OCI-LY7 (cell line): ENCODE measurements around the gene IRF3. TPM values are rescaled to one million over a fixed set of nuclear protein-coding genes. Genes with fewer than 3 reads are reported as not detected.

ENCODE experiments used
- BruUV-seq: library from RNA; stranded (reverse); fragments of 400-500 nt; replicated peaks from 2 replicates; lab custom pipeline; 2021; lab: Mats Ljungman, UMichigan
- CTCF ChIA-PET: fragments of 300-600 bp; sonication (Branson Sonifier 250); formaldehyde crosslinking; loops from one replicate; lab custom pipeline; 2022; ENCODE audit warnings: antibody characterized with exemption; ENCODE audit not compliant: unreplicated experiment; lab: Charles Lee
- POLR2A ChIA-PET: fragments of 300-600 bp; sonication (Branson Sonifier 250); formaldehyde crosslinking; loops from one replicate; lab custom pipeline; 2022; ENCODE audit warnings: antibody characterized with exemption; lab: Charles Lee
- DNase-seq: peaks from one replicate; pipeline ENCODE4 v3.0.0-alpha.2; 2015; ENCODE audit warnings: low spot score
- H2AFZ ChIP-seq: fragments of 200-600 bp; sonication (generic), shearing (Covaris generic); 2 replicates; pipeline ENCODE4 v1.6.1; 2014; ENCODE audit warnings: mild to moderate bottlenecking, antibody characterized with exemption, low read length, moderate library complexity
- H3K27ac ChIP-seq: fragments of 200-600 bp; sonication (generic); 2 replicates; pipeline ENCODE4 v1.5.1; 2014; ENCODE audit warnings: mixed run types, low read depth, mild to moderate bottlenecking, moderate library complexity, low read length, inconsistent platforms; ENCODE audit not compliant: poor library complexity, severe bottlenecking
- H3K36me3 ChIP-seq: fragments of 200-600 bp; sonication (generic); 2 replicates; pipeline ENCODE4 v1.6.1; 2014; ENCODE audit warnings: mild to moderate bottlenecking, antibody characterized with exemption, low read length, moderate library complexity, mixed read lengths; ENCODE audit not compliant: insufficient read depth
- H3K4me1 ChIP-seq: fragments of 200-600 bp; sonication (generic); 2 replicates; pipeline ENCODE4 v1.5.1; 2014; ENCODE audit warnings: mild to moderate bottlenecking, low read length; ENCODE audit not compliant: insufficient read depth, poor library complexity, severe bottlenecking
- H3K4me2 ChIP-seq: fragments of 200-600 bp; sonication (generic); 2 replicates; pipeline ENCODE4 v1.6.1; 2014; ENCODE audit warnings: mild to moderate bottlenecking, low read length
- H3K4me3 ChIP-seq: fragments of 200-600 bp; sonication (generic); 2 replicates; pipeline ENCODE4 v1.5.1; 2014; ENCODE audit warnings: mild to moderate bottlenecking, low read depth, low read length; ENCODE audit not compliant: poor library complexity, severe bottlenecking
- H3K79me2 ChIP-seq: fragments of 200-600 bp; sonication (generic); 2 replicates; pipeline ENCODE4 v1.6.1; 2016; ENCODE audit warnings: low read depth, mild to moderate bottlenecking, low read length, moderate library complexity, mixed read lengths; ENCODE audit not compliant: insufficient read depth
- H3K9me2 ChIP-seq: fragments of 200-600 bp; sonication (generic); 2 replicates; pipeline ENCODE4 v1.6.1; 2016; ENCODE audit warnings: mild to moderate bottlenecking, low read length, mixed read lengths; ENCODE audit not compliant: insufficient read depth
- H3K9me3 ChIP-seq: fragments of 200-600 bp; sonication (generic); 2 replicates; pipeline ENCODE4 v1.6.1; 2014; ENCODE audit warnings: mild to moderate bottlenecking, mixed run types, low read length, mixed read lengths
- H4K20me1 ChIP-seq: fragments of 200-600 bp; sonication (generic); 2 replicates; pipeline ENCODE4 v1.6.1; 2014; ENCODE audit warnings: mild to moderate bottlenecking, antibody characterized with exemption, low read length, moderate library complexity, mixed read lengths; ENCODE audit not compliant: insufficient read depth
- EZH2phosphoT487 ChIP-seq: fragments of 200-600 bp; sonication (generic); IDR thresholded peaks from 2 replicates; pipeline ENCODE4 v1.6.1; 2018; ENCODE audit warnings: low read depth, borderline replicate concordance, mild to moderate bottlenecking, mixed run types, antibody characterized with exemption, low read length, moderate library complexity, mixed read lengths
- intact Hi-C: fragments of 100-400 bp; cut with micrococcal nuclease; formaldehyde crosslinking; loops from one replicate; pipeline ENCODE4 v1.10.0; 2022; ENCODE audit not compliant: unreplicated experiment
- microRNA-seq: library from miRNA; unstranded; fragments of <30 nt; microRNA quantifications from one replicate; pipeline ENCODE4 v1.2.0, GENCODE V29; 2022; ENCODE audit warnings: borderline replicate concordance
- small RNA-seq: library from RNA; depleted of rRNA; stranded (forward); fragments of <200 nt; gene quantifications from one replicate; pipeline ENCODE3, GENCODE V24; 2014
- total RNA-seq, 2 experiments: library from RNA; depleted of rRNA in 1 of 2; stranded (reverse); fragments of >200 nt in 1 of 2; shearing (Covaris generic) in 1 of 2; gene quantifications; 2 replicates each; pipeline ENCODE4 v1.2.3, GENCODE V29; 2014 to 2022
- TF ChIP-seq, protein P1 (sequence below): fragments of 200-600 bp; sonication (generic); conservative IDR thresholded peaks from 2 replicates; pipeline ENCODE4 v1.5.1; 2014; ENCODE audit warnings: mild to moderate bottlenecking, antibody characterized with exemption, low read length, moderate library complexity, mixed read lengths

Gene IRF3
- total RNA-seq, 2 experiments from 2014 or later: 96.6 to 116 TPM

- ChIA-PET CTCF (no interaction called here), POLR2A (interaction anchor here (0.5 kb wide), 1 partner anchor 24 kb away, joined by 3 read pairs; no protein-coding TSS in a partner anchor)
- no peak for DNase-seq
- Histone ChIP-seq H4K20me1 (no peaks in the 10 kb centered on the region), H3K36me3 (peaks cover 89% of the 10 kb centered on the region), H3K4me1 (no peaks in the 10 kb centered on the region), H3K9me3 (no peaks in the 10 kb centered on the region), H2AFZ (no peak overlapping the region), H3K9me2 (no peaks in the 10 kb centered on the region), H3K27ac (no peak overlapping the region), H3K4me2 (no peak overlapping the region), H3K79me2 (no peaks in the 10 kb centered on the region), H3K4me3 (no peak overlapping the region)
- TF ChIP-seq, protein P1, sequence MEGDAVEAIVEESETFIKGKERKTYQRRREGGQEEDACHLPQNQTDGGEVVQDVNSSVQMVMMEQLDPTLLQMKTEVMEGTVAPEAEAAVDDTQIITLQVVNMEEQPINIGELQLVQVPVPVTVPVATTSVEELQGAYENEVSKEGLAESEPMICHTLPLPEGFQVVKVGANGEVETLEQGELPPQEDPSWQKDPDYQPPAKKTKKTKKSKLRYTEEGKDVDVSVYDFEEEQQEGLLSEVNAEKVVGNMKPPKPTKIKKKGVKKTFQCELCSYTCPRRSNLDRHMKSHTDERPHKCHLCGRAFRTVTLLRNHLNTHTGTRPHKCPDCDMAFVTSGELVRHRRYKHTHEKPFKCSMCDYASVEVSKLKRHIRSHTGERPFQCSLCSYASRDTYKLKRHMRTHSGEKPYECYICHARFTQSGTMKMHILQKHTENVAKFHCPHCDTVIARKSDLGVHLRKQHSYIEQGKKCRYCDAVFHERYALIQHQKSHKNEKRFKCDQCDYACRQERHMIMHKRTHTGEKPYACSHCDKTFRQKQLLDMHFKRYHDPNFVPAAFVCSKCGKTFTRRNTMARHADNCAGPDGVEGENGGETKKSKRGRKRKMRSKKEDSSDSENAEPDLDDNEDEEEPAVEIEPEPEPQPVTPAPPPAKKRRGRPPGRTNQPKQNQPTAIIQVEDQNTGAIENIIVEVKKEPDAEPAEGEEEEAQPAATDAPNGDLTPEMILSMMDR: no peak
- no peak for TF ChIP-seq EZH2phosphoT487
- BruUV-seq: no TSS peak
- intact Hi-C loops: no loop called here
Observed at GRCh38 chr19:49614096-49614833, 51.4 kb downstream of the IRF3 start.

DNA sequence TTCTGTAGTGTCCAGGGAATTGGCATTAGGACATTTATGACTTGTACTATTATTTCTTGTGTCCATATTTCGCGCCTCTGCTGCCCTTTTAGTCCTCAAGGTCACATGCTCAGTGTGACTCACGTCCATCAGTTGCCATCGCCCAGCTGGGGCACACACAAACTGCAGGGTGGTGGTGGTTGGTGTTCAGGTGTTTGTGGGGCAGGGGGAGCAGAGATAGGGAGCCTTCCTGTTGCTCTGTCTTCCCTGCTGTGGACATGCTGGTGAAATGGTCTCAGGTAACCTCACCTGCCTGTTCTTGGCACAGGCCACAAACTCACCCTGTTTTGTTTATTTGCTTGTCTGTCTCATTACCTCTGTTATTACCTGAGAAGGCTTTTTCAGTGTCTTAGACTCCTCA is 52.3 kb downstream of the IRF3 start:
- H3K36me3 ChIP-seq: peaks cover 90% of the 10 kb centered on the region
- H3K4me3 ChIP-seq: no peak overlapping the region
- H3K9me2 ChIP-seq: no peaks in the 10 kb centered on the region
- H3K4me1 ChIP-seq: no peaks in the 10 kb centered on the region
- CTCF ChIA-PET: no interaction called here
- H4K20me1 ChIP-seq: no peaks in the 10 kb centered on the region
- DNase-seq: no peak
- H3K27ac ChIP-seq: no peak overlapping the region
- no peaks in the 10 kb centered on the region for H3K9me3 ChIP-seq
- BruUV-seq: no TSS peak
- H3K79me2 ChIP-seq: no peaks in the 10 kb centered on the region
- no peak overlapping the region for H2AFZ ChIP-seq
- no peak overlapping the region for H3K4me2 ChIP-seq
- no peak for TF ChIP-seq EZH2phosphoT487
- TF ChIP-seq, protein P1: no peak
- intact Hi-C loops: no loop called here
- POLR2A ChIA-PET: no interaction called here

Small RNAs within 50 kb of the gene (microRNA-seq; reads per million reads assigned to microRNA genes)
- gene MIR5088: not detected

Small RNAs within 50 kb of the gene (small RNA-seq; reads per million reads assigned to genes)
- 0.42 reads per million for gene MIR5088

Other genes starting within 250 kb of the IRF3 start
- 0.66 TPM in 1 of 2 replicates, not detected in the other for gene PTH2, start 242.4 kb downstream of the IRF3 start, total RNA-seq (2014; rRNA removed; shearing (Covaris generic))
- 1.7 TPM in 1 of 2 replicates, not detected in the other for gene PTH2, start 242.4 kb downstream of the IRF3 start, total RNA-seq (2022)
- not detected in 2 replicates for gene GFY, start 240.5 kb downstream of the IRF3 start, total RNA-seq (2014; rRNA removed; shearing (Covaris generic))
- gene GFY, start 240.5 kb downstream of the IRF3 start, total RNA-seq (2022): not detected in 2 replicates
- 0.13 and 1.3 TPM in 2 replicates for gene SLC17A7, start 224.3 kb downstream of the IRF3 start, total RNA-seq (2014; rRNA removed; shearing (Covaris generic))
- gene SLC17A7, start 224.3 kb downstream of the IRF3 start, total RNA-seq (2022): 1.3 and 1.5 TPM in 2 replicates
- 114 and 117 TPM in 2 replicates for gene PIH1D1, start 214.0 kb downstream of the IRF3 start, total RNA-seq (2014; rRNA removed; shearing (Covaris generic))
- 93.2 and 95.5 TPM in 2 replicates for gene PIH1D1, start 214.0 kb downstream of the IRF3 start, total RNA-seq (2022)
- 39.5 and 55.4 TPM in 2 replicates for gene ALDH16A1, start 212.6 kb downstream of the IRF3 start, total RNA-seq (2014; rRNA removed; shearing (Covaris generic))
- 26.0 and 30.6 TPM in 2 replicates for gene ALDH16A1, start 212.6 kb downstream of the IRF3 start, total RNA-seq (2022)
- 8.2 and 10.1 TPM in 2 replicates for gene FLT3LG, start 191.6 kb downstream of the IRF3 start, total RNA-seq (2014; rRNA removed; shearing (Covaris generic))
- 8.4 and 11.7 TPM in 2 replicates for gene FLT3LG, start 191.6 kb downstream of the IRF3 start, total RNA-seq (2022)
- 6,720 and 8,461 TPM in 2 replicates for gene RPL13A, start 178.2 kb downstream of the IRF3 start, total RNA-seq (2014; rRNA removed; shearing (Covaris generic))
- gene RPL13A, start 178.2 kb downstream of the IRF3 start, total RNA-seq (2022): 2,999 and 3,606 TPM in 2 replicates
- 6,180 and 6,539 TPM in 2 replicates for gene RPS11, start 169.4 kb downstream of the IRF3 start, total RNA-seq (2014; rRNA removed; shearing (Covaris generic))
- 2,366 and 2,673 TPM in 2 replicates for gene RPS11, start 169.4 kb downstream of the IRF3 start, total RNA-seq (2022)
- gene FCGRT, start 153.2 kb downstream of the IRF3 start, total RNA-seq (2014; rRNA removed; shearing (Covaris generic)): 19.4 and 20.9 TPM in 2 replicates
- 10.7 and 11.6 TPM in 2 replicates for gene FCGRT, start 153.2 kb downstream of the IRF3 start, total RNA-seq (2022)
- 0.77 and 1.4 TPM in 2 replicates for gene RCN3, start 137.9 kb downstream of the IRF3 start, total RNA-seq (2014; rRNA removed; shearing (Covaris generic))
- 1.3 and 2.1 TPM in 2 replicates for gene RCN3, start 137.9 kb downstream of the IRF3 start, total RNA-seq (2022)
- gene NOSIP, start 85.3 kb downstream of the IRF3 start, total RNA-seq (2014; rRNA removed; shearing (Covaris generic)): 74.7 and 84.0 TPM in 2 replicates
- 35.1 and 42.7 TPM in 2 replicates for gene NOSIP, start 85.3 kb downstream of the IRF3 start, total RNA-seq (2022)
- gene PRRG2, start 84.5 kb downstream of the IRF3 start, total RNA-seq (2014; rRNA removed; shearing (Covaris generic)): 2.7 and 4.7 TPM in 2 replicates
- gene PRRG2, start 84.5 kb downstream of the IRF3 start, total RNA-seq (2022): 2.4 TPM in 2 replicates
- 5.1 and 6.5 TPM in 2 replicates for gene PRR12, start 74.7 kb downstream of the IRF3 start, total RNA-seq (2014; rRNA removed; shearing (Covaris generic))
- gene PRR12, start 74.7 kb downstream of the IRF3 start, total RNA-seq (2022): 32.8 and 40.0 TPM in 2 replicates
- gene RRAS, start 25.7 kb downstream of the IRF3 start, total RNA-seq (2014; rRNA removed; shearing (Covaris generic)): 3.4 and 4.7 TPM in 2 replicates
- 5.4 and 5.5 TPM in 2 replicates for gene RRAS, start 25.7 kb downstream of the IRF3 start, total RNA-seq (2022)
- 12.4 and 15.0 TPM in 2 replicates for gene SCAF1, start 23.6 kb downstream of the IRF3 start, total RNA-seq (2014; rRNA removed; shearing (Covaris generic))
- gene SCAF1, start 23.6 kb downstream of the IRF3 start, total RNA-seq (2022): 43.4 and 44.0 TPM in 2 replicates
- 38.9 and 41.3 TPM in 2 replicates for gene BCL2L12, start 76 bp upstream of the IRF3 start, total RNA-seq (2014; rRNA removed; shearing (Covaris generic))
- 65.4 and 75.5 TPM in 2 replicates for gene BCL2L12, start 76 bp upstream of the IRF3 start, total RNA-seq (2022)
- gene PRMT1, start 11.4 kb upstream of the IRF3 start, total RNA-seq (2014; rRNA removed; shearing (Covaris generic)): 403 and 412 TPM in 2 replicates
- 266 and 285 TPM in 2 replicates for gene PRMT1, start 11.4 kb upstream of the IRF3 start, total RNA-seq (2022)
- gene ADM5, start 23.7 kb upstream of the IRF3 start, total RNA-seq (2014; rRNA removed; shearing (Covaris generic)): 11.8 and 16.5 TPM in 2 replicates
- 15.3 and 17.9 TPM in 2 replicates for gene ADM5, start 23.7 kb upstream of the IRF3 start, total RNA-seq (2022)
- 0.23 and 0.95 TPM in 2 replicates for gene CPT1C, start 25.3 kb upstream of the IRF3 start, total RNA-seq (2014; rRNA removed; shearing (Covaris generic))
- 0.86 and 2.6 TPM in 2 replicates for gene CPT1C, start 25.3 kb upstream of the IRF3 start, total RNA-seq (2022)
- gene TSKS, start 97.4 kb upstream of the IRF3 start, total RNA-seq (2014; rRNA removed; shearing (Covaris generic)): not detected in 2 replicates
- not detected in 2 replicates for gene TSKS, start 97.4 kb upstream of the IRF3 start, total RNA-seq (2022)
- gene AP2A1, start 101.1 kb upstream of the IRF3 start, total RNA-seq (2014; rRNA removed; shearing (Covaris generic)): 29.7 and 47.4 TPM in 2 replicates
- 46.9 and 50.4 TPM in 2 replicates for gene AP2A1, start 101.1 kb upstream of the IRF3 start, total RNA-seq (2022)
- gene FUZ, start 147.4 kb upstream of the IRF3 start, total RNA-seq (2014; rRNA removed; shearing (Covaris generic)): 33.6 and 35.1 TPM in 2 replicates
- gene FUZ, start 147.4 kb upstream of the IRF3 start, total RNA-seq (2022): 28.1 and 34.6 TPM in 2 replicates
- 73.5 and 85.1 TPM in 2 replicates for gene MED25, start 152.4 kb upstream of the IRF3 start, total RNA-seq (2014; rRNA removed; shearing (Covaris generic))
- gene MED25, start 152.4 kb upstream of the IRF3 start, total RNA-seq (2022): 111 and 146 TPM in 2 replicates
- 101 and 124 TPM in 2 replicates for gene PTOV1, start 185.3 kb upstream of the IRF3 start, total RNA-seq (2014; rRNA removed; shearing (Covaris generic))
- gene PTOV1, start 185.3 kb upstream of the IRF3 start, total RNA-seq (2022): 105 and 114 TPM in 2 replicates
- gene PNKP, start 201.7 kb upstream of the IRF3 start, total RNA-seq (2014; rRNA removed; shearing (Covaris generic)): 65.4 and 90.9 TPM in 2 replicates
- 118 and 140 TPM in 2 replicates for gene PNKP, start 201.7 kb upstream of the IRF3 start, total RNA-seq (2022)
- 7.3 TPM in 2 replicates for gene AKT1S1, start 211.5 kb upstream of the IRF3 start, total RNA-seq (2014; rRNA removed; shearing (Covaris generic))
- 19.8 and 21.2 TPM in 2 replicates for gene AKT1S1, start 211.5 kb upstream of the IRF3 start, total RNA-seq (2022)
- gene TBC1D17, start 211.8 kb upstream of the IRF3 start, total RNA-seq (2014; rRNA removed; shearing (Covaris generic)): 7.9 and 8.0 TPM in 2 replicates
- gene TBC1D17, start 211.8 kb upstream of the IRF3 start, total RNA-seq (2022): 24.0 and 31.1 TPM in 2 replicates
- gene IL4I1, start 231.0 kb upstream of the IRF3 start, total RNA-seq (2014; rRNA removed; shearing (Covaris generic)): 0.25 and 0.39 TPM in 2 replicates
- 1.7 and 1.8 TPM in 2 replicates for gene IL4I1, start 231.0 kb upstream of the IRF3 start, total RNA-seq (2022)